ENCODE measurements around the gene ITGA3.

ITGA3 gene

DNA sequence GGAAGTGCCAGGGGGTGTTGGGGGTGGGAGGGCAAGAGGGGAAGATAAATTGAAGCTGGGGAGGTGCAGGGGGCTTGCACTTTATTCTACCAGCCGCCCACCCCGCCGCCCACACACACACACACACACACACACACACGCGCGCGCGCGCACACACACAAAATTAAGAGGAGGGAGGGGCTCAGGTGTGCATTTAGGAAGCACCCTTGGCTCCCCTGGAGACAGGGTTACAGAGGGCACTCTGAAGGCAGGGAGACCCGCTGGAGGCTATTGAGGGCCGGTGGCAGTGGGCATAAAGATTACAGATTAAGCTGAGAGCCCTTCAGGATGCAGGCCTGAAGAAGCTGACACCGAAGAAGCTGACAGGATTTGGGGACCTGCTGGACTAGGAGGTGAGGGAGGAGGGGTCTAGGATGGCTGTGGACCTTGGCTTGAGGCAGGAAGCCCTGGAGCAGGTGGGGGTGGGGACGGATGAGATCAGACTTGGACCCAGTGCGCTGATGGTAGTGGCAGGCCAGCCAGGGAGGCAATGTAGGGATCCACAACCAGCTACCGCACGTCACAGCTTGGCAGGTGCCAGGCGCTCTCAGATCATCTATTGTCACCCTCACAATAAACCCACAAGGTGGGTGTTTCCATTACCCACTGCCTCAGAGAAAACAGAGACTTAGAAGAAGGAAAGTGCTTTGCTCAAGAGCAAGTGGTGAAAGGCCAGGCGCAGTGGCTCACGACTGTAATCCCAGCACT, 74.8 kb downstream of the ITGA3 start:
- DNase-seq (ENCODE audit: extremely low spot score) = no peak
- ChIA-PET CTCF (interaction anchor here (0.9 to 4.4 kb wide), 8 partner anchors 8 to 144 kb away, joined by 3 to 22 read pairs (median 5); partner anchors contain the start of genes PDK2 and TMEM92), POLR2A (interaction anchor here (0.6 kb wide), 4 partner anchors 16 to 736 kb away, joined by 3 to 5 read pairs (median 4); partner anchors contain the start of gene LRRC59)
- TF ChIP-seq, protein P1, sequence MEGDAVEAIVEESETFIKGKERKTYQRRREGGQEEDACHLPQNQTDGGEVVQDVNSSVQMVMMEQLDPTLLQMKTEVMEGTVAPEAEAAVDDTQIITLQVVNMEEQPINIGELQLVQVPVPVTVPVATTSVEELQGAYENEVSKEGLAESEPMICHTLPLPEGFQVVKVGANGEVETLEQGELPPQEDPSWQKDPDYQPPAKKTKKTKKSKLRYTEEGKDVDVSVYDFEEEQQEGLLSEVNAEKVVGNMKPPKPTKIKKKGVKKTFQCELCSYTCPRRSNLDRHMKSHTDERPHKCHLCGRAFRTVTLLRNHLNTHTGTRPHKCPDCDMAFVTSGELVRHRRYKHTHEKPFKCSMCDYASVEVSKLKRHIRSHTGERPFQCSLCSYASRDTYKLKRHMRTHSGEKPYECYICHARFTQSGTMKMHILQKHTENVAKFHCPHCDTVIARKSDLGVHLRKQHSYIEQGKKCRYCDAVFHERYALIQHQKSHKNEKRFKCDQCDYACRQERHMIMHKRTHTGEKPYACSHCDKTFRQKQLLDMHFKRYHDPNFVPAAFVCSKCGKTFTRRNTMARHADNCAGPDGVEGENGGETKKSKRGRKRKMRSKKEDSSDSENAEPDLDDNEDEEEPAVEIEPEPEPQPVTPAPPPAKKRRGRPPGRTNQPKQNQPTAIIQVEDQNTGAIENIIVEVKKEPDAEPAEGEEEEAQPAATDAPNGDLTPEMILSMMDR (IDR thresholded peaks at IDR 0.05; ENCODE audit: control extremely low read depth, extremely low read depth, low read depth, missing control alignments) = no peak

DNA sequence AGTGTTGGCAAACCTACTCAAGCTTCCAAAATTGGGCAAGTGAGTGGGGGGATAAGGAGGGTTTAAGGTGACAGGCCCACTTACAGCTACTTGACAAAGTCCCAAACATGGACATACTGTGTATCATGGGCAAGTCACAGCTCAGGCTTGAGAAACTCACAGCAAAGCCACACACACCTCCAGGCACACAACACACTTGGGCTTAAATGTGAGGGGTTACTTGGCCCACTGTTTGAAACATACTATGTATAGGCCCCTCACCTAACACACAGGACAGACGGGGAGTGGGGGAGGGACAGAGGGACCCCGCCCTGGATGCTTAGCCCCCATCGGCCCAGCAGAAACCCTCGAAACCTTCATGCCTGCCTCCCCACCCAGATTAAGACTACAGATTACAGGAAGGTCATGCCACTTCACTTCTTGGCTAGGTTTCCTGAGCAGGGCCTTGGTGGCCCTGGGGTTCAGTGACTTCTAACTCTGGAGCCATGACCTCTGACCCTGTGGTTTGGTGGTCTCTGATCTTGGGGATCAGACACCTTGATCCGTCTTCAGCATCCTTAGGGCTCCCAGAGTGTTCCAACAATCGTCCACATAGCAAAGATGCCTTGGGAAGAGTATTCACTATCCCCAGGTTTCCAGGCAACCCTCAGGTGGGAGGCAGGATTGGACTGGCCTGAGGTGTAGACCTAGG, 76.3 kb downstream of the ITGA3 start:
- ChIA-PET CTCF (interaction anchor here (1.2 to 4.4 kb wide), 6 partner anchors 9 to 45 kb away, joined by 3 to 22 read pairs (median 6); partner anchors contain the start of gene PDK2), POLR2A (interaction anchor here (1.0 kb wide), 1 partner anchor 10 kb away, joined by 3 read pairs; no protein-coding TSS in a partner anchor)
- no peak for DNase-seq (ENCODE audit: extremely low spot score)
- TF ChIP-seq, protein P1 (IDR thresholded peaks at IDR 0.05; ENCODE audit: control extremely low read depth, extremely low read depth, low read depth, missing control alignments) = no peak

DNA sequence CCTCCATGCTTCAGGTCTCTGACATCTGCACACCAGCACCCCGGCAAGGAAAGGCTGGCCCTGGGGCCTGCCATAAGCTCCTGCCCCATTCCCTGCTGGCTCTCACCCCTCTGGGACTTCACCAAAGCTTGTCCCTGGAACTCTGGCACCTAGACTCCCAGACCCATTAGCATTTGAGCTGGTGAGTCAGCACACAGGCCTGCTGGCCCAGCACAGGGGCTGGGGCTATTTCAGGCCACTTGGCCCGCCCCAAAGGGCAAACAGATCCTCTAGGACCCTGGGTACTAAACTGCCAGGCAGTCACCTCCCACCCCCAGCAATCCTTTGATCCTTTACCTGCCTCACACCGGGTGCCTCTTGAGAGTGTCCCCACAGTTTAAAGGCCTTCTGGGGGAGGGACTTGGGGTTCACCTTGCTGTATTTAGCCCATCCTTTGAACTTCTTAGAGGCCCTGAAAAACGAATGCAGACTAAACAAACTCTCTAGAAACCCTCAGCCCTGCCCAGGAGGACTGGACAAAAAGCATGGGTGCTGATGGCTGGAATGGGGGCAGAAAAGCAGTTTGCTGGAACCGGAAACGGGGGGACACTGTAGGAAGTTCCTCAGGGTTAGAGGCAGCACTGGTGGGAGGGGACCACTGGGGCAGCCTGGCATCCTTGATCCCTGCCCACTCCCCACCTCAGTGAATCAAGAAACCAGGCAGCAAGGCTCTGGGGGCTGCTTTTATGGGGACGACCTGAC, 77.3 kb downstream of the ITGA3 start:
- CTCF ChIA-PET = interaction anchor here (1.7 to 4.4 kb wide), 3 partner anchors 29 to 39 kb away, joined by 5 to 22 read pairs (median 7); partner anchors contain the start of gene PDK2
- TF ChIP-seq, protein P1 (IDR thresholded peaks at IDR 0.05; ENCODE audit: control extremely low read depth, extremely low read depth, low read depth, missing control alignments) = no peak
- POLR2A ChIA-PET = interaction anchor here (0.7 to 1.0 kb wide), 2 partner anchors 10 to 11 kb away, joined by 3 to 4 read pairs; no protein-coding TSS in a partner anchor
- no peak for DNase-seq (ENCODE audit: extremely low spot score)

DNA sequence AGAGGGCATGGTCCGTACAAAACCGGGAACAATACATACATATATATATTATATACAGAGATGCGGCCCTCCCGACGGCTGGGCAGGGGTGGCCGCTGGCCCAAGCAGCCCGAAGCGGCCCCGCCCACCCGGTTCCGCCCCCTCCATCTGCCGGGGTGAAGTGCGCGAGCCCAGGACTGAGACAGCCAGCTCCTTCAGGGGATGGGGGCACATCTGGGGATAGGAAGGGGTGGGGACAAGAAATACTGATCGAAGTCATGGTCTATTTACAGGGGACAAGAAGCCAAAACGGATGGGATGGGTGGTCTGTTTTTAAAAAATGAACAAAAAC, 77.8 kb downstream of the ITGA3 start:
- TF ChIP-seq, protein P1 (IDR thresholded peaks at IDR 0.05; ENCODE audit: control extremely low read depth, extremely low read depth, low read depth, missing control alignments) = no peak
- no peak for DNase-seq (ENCODE audit: extremely low spot score)
- CTCF ChIA-PET = interaction anchor here (2.0 to 4.4 kb wide), 2 partner anchors 36 to 40 kb away, joined by 5 to 22 read pairs; partner anchors contain the start of gene PDK2
- POLR2A ChIA-PET = interaction anchor here (0.7 kb wide), 1 partner anchor 11 kb away, joined by 4 read pairs; no protein-coding TSS in a partner anchor

DNA sequence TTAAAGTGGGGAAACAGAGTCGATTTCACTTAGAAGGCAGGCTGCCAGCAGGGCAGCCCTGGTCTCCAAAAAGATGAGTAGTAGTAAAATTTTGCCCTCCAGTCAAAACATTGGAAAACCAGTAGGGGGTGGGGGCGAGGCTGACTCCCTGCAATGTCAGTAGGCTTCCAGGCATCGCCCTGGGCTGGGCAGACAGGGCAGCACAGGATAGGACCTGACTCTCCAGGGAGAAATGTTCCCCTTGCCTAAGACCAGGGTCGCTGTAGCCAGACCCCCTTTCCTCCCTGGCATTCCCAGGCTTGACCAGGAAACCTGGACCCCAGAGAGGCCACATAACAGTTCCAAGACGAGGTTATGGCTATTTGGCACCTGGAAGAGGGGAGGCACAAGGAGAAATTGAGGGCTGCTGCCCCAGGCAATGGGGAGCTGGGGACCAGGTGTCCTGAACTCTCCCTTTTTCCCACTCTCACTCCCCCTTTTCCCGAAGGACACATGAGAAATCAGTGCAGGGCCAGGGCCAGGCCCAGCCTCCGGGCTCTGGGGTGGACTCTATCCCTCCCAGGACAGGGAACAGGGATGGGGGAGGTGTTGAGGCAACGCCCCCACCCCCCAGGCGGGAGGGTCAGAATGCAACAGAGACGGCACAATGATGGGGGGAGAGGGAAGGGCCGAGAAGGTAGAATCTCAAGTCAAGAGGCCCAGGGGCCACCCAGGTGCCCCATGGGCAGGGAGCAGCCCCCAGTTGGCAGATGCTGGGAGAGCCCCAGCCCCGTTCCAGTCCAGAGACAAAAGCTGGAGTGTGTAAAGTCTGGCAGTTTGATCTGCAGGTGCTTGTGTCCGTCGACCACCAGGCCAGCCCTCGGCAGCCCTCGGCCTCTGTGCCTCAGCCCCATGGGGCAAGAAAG, 78.5 kb downstream of the ITGA3 start:
- DNase-seq (ENCODE audit: extremely low spot score) = no peak
- TF ChIP-seq, protein P1 (IDR thresholded peaks at IDR 0.05; ENCODE audit: control extremely low read depth, extremely low read depth, low read depth, missing control alignments) = no peak
- ChIA-PET CTCF (interaction anchor here (0.8 to 2.8 kb wide), 5 partner anchors 11 to 26 kb away, joined by 3 to 10 read pairs (median 3); no protein-coding TSS in a partner anchor), POLR2A (no interaction called here)
